Right lobe of liver (tissue), 4 donors: ENCODE measurements around the gene GPA33.

Experiments used
- POLR2A ChIP-seq: fragments of 450-650 bp; IDR thresholded peaks from one replicate; pipeline ENCODE4 v1.6.1; 2017; ENCODE audit warnings: antibody characterized with exemption, mild to moderate bottlenecking
- TF ChIP-seq, protein P1 (sequence below), 4 donors: fragments of 200-600 bp in 3 of 4; fragments of 450-650 bp in 1 of 4; IDR thresholded peaks; one replicate each; pipeline versions ENCODE4 v1.5.1 to v1.8.0; 2016 to 2022; ENCODE audit warnings: antibody characterized with exemption in 4 of 4, mild to moderate bottlenecking in 2 of 4
- donor health status: DM: no; HTN: no; CAD: no.
- donor health status: DM: no; HTN: no; CAD: no.
- donor health status: DM: no; HTN: yes; CAD: no.

GRCh38 chr1:167115655-167116054 lies 25.5 kb upstream of the GPA33 start:
- TF ChIP-seq, protein P1, sequence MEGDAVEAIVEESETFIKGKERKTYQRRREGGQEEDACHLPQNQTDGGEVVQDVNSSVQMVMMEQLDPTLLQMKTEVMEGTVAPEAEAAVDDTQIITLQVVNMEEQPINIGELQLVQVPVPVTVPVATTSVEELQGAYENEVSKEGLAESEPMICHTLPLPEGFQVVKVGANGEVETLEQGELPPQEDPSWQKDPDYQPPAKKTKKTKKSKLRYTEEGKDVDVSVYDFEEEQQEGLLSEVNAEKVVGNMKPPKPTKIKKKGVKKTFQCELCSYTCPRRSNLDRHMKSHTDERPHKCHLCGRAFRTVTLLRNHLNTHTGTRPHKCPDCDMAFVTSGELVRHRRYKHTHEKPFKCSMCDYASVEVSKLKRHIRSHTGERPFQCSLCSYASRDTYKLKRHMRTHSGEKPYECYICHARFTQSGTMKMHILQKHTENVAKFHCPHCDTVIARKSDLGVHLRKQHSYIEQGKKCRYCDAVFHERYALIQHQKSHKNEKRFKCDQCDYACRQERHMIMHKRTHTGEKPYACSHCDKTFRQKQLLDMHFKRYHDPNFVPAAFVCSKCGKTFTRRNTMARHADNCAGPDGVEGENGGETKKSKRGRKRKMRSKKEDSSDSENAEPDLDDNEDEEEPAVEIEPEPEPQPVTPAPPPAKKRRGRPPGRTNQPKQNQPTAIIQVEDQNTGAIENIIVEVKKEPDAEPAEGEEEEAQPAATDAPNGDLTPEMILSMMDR (IDR thresholded peaks at IDR 0.05): no peak
- TF ChIP-seq POLR2A: no peak
